Jurkat, Clone E6-1 (cell line): Measurements from ENCODE around the gene MLH3.

Experiments
- DNase-seq: peaks from one replicate; pipeline ENCODE4 v3.0.0-alpha.2; 2011; ENCODE audit warnings: low read depth, low spot score
- H3K4me3 ChIP-seq: 2 replicates; pipeline ENCODE4 v1.5.1; 2011; ENCODE audit warnings: mild to moderate bottlenecking, low read length, control low read depth, moderate library complexity

MLH3 gene

GRCh38 chr14:74977901-74978385 lies 73.3 kb downstream of the MLH3 start:
- no peak for DNase-seq
- H3K4me3 ChIP-seq: no peak overlapping the region

- no peak overlapping the region for H3K4me3 ChIP-seq
- no peak for DNase-seq
Observed at GRCh38 chr14:74977164-74977900, 73.9 kb downstream of the MLH3 start.

GRCh38 chr14:74976264-74977113 lies 74.8 kb downstream of the MLH3 start:
- H3K4me3 ChIP-seq: no peak overlapping the region
- no peak for DNase-seq

GRCh38 chr14:74975059-74975810 lies 76.0 kb downstream of the MLH3 start:
- no peak for DNase-seq
- no peak overlapping the region for H3K4me3 ChIP-seq

GRCh38 chr14:74974364-74975058 lies 76.8 kb downstream of the MLH3 start:
- DNase-seq: no peak
- no peak overlapping the region for H3K4me3 ChIP-seq

GRCh38 chr14:74973905-74974363 lies 77.3 kb downstream of the MLH3 start:
- no peak overlapping the region for H3K4me3 ChIP-seq
- no peak for DNase-seq

- H3K4me3 ChIP-seq: no peak overlapping the region
- peak; percentile 36 for DNase-seq
Observed at GRCh38 chr14:74973003-74973653, 78.1 kb downstream of the MLH3 start.

GRCh38 chr14:74968811-74969210 lies 82.5 kb downstream of the MLH3 start:
- no peak for DNase-seq
- H3K4me3 ChIP-seq: no peak overlapping the region

- H3K4me3 ChIP-seq: no peak overlapping the region
- DNase-seq: no peak
Observed at GRCh38 chr14:74965486-74966153, 85.6 kb downstream of the MLH3 start.

- DNase-seq: no peak
- H3K4me3 ChIP-seq: no peak overlapping the region
Observed at GRCh38 chr14:74964787-74965485, 86.3 kb downstream of the MLH3 start.
